Measurements from ENCODE around the gene CRHR1. TPM values are rescaled to one million over a fixed set of nuclear protein-coding genes. Genes with fewer than 3 reads are reported as not detected.

The CRHR1 gene
- total and polyA plus RNA-seq, 4 donors = not detected

DNA sequence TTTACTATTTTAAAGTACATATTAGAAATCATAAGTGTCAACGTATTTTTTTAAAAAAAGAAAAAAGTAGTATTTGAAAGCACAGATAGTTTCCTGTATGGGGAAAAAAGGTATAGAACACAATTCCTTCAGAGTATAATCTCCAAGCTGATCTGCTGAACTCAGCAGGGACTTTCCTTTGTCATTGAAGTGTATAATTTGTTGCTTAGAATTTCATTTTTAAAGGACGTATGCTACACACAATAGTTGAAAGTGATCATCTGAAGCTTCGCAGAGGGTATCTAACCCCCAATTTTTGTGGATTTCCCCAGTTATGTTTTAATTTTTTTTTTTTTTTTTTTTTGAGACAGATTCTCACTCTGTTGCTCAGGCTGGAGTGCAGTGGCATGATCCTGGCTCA lies 90.0 kb downstream of the CRHR1 start:
- no peak overlapping the region for H3K4me3 ChIP-seq (ENCODE audit: low read length in 2 of 2)
- ATAC-seq (ENCODE audit: low FRiP score) = no peak
- H3K27me3 ChIP-seq (ENCODE audit: control insufficient read depth in 1 of 2, insufficient read depth in 2 of 2, low read length in 1 of 2) = no peaks in the 10 kb centered on the region
- no peak for DNase-seq
- H3K9me3 ChIP-seq (ENCODE audit: control insufficient read depth, low read length) = peaks cover 3% of the 10 kb centered on the region
- H3K4me1 ChIP-seq (ENCODE audit: control insufficient read depth in 1 of 2, insufficient read depth in 2 of 2, low read length in 2 of 2) = no peaks in the 10 kb centered on the region
- intact Hi-C loops (cut with DNase I) = no loop called here
- WGBS, 2 donors = 46 to 55% methylated on average over 3 of the region's 3 CpGs
- H3K36me3 ChIP-seq (ENCODE audit: control insufficient read depth in 1 of 2, insufficient read depth in 2 of 2, low read length in 1 of 2) = no peaks in the 10 kb centered on the region
- no peak overlapping the region for H3K27ac ChIP-seq (ENCODE audit: low read depth in 1 of 2, low read length in 2 of 2)

DNA sequence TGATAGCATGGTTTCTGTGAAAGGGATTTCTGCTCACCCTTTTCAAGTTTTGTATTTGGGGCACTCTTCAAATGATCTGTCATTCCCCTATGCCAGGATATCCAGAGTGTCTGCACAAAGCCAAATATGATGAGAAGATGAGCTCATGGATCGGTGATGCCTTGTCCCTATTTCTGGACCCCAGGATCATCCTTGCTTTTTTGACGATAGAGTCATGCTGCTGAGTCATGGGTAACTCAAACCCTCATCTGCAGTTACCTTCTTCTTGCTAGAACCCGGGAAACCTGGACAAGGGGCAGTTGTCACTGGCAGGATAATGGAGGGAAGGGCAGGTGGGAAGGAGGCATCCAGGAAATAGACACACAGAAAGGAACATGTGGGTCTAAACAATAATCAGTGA lies 92.4 kb downstream of the CRHR1 start:
- H3K9me3 ChIP-seq (ENCODE audit: control insufficient read depth, low read length) = peaks cover 3% of the 10 kb centered on the region
- WGBS, 2 donors = 72 to 76% methylated on average over 3 of the region's 3 CpGs
- no peak for DNase-seq
- H3K4me3 ChIP-seq (ENCODE audit: low read length in 2 of 2) = no peak overlapping the region
- intact Hi-C loops (cut with DNase I) = no loop called here
- no peaks in the 10 kb centered on the region for H3K4me1 ChIP-seq (ENCODE audit: control insufficient read depth in 1 of 2, insufficient read depth in 2 of 2, low read length in 2 of 2)
- H3K36me3 ChIP-seq (ENCODE audit: control insufficient read depth in 1 of 2, insufficient read depth in 2 of 2, low read length in 1 of 2) = no peaks in the 10 kb centered on the region
- H3K27ac ChIP-seq (ENCODE audit: low read depth in 1 of 2, low read length in 2 of 2) = no peak overlapping the region
- H3K27me3 ChIP-seq (ENCODE audit: control insufficient read depth in 1 of 2, insufficient read depth in 2 of 2, low read length in 1 of 2) = no peaks in the 10 kb centered on the region
- ATAC-seq (ENCODE audit: low FRiP score) = no peak

DNA sequence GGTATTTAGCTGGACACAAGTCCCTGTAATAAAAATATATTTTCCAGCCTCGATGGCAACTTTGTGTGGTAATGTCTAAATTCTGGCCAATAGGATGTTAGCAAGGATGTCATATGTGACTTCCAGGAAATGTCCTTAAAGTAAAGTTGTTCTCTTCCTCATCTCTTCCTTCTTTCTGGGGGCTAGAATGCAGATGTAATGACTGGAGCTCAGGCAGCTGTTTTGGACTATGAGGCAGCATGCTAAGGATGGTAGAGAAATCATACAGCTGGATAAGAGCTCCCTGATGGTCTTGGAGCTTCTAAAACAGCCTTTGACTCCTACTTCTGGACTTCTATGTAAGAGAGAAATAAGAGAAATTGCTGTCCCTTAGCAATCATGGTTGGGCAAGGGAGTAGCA lies 93.3 kb downstream of the CRHR1 start:
- Histone ChIP-seq H3K27me3 (ENCODE audit: control insufficient read depth in 1 of 2, insufficient read depth in 2 of 2, low read length in 1 of 2) (no peaks in the 10 kb centered on the region), H3K4me1 (ENCODE audit: control insufficient read depth in 1 of 2, insufficient read depth in 2 of 2, low read length in 2 of 2) (no peaks in the 10 kb centered on the region), H3K4me3 (ENCODE audit: low read length in 2 of 2) (no peak overlapping the region), H3K36me3 (ENCODE audit: control insufficient read depth in 1 of 2, insufficient read depth in 2 of 2, low read length in 1 of 2) (no peaks in the 10 kb centered on the region), H3K9me3 (ENCODE audit: control insufficient read depth, low read length) (peaks cover 3% of the 10 kb centered on the region), H3K27ac (ENCODE audit: low read depth in 1 of 2, low read length in 2 of 2) (no peak overlapping the region)
- WGBS, 2 donors = 66 to 76% methylated on average over 1 of the region's 1 CpG
- ATAC-seq (ENCODE audit: low FRiP score) (no peak), DNase-seq (no peak)
- intact Hi-C loops (cut with DNase I) = no loop called here

DNA sequence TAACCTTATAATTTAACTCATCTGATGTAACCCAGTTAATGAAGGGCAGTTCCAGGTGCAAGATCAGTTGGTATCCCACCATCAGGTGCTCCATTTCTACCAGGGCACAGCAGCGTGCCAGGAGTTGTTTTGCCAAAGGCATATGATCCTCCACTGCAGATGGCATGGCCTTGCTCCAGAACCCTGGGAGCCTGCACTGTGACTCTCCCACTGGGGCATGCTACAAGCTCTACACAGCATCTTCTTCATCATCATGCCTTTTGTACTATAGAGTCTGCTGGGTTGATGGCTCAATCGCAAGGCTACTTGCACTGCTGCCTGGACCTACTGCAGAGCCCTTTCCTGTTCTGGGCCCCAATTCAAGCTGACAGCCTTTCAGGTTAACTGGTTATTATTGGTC lies 98.9 kb downstream of the CRHR1 start:
- Histone ChIP-seq H3K27me3 (ENCODE audit: control insufficient read depth in 1 of 2, insufficient read depth in 2 of 2, low read length in 1 of 2) (peaks cover 0 to 2% of the 10 kb centered on the region in 2 donors), H3K27ac (ENCODE audit: low read depth in 1 of 2, low read length in 2 of 2) (no peak overlapping the region), H3K4me1 (ENCODE audit: control insufficient read depth in 1 of 2, insufficient read depth in 2 of 2, low read length in 2 of 2) (no peaks in the 10 kb centered on the region), H3K4me3 (ENCODE audit: low read length in 2 of 2) (no peak overlapping the region), H3K9me3 (ENCODE audit: control insufficient read depth, low read length) (peaks cover 2% of the 10 kb centered on the region), H3K36me3 (ENCODE audit: control insufficient read depth in 1 of 2, insufficient read depth in 2 of 2, low read length in 1 of 2) (no peaks in the 10 kb centered on the region)
- DNase-seq = no peak
- WGBS, 2 donors = 88% methylated on average over 2 of the region's 2 CpGs
- no peak for ATAC-seq (ENCODE audit: low FRiP score)
- intact Hi-C loops (cut with DNase I) = no loop called here

Other genes with a start within 250 kb of the CRHR1 start
- gene SPPL2C, start 60.6 kb downstream of the CRHR1 start, total RNA-seq = not detected
- not detected for gene SPPL2C, start 60.6 kb downstream of the CRHR1 start, polyA plus RNA-seq
- 1 to 10 TPM; 1.3 to 3.9 TPM for gene MAPT, start 110.2 kb downstream of the CRHR1 start, total RNA-seq
- under 1 TPM; 0.13 to 0.51 TPM for gene MAPT, start 110.2 kb downstream of the CRHR1 start, polyA plus RNA-seq
- not detected for gene STH, start 214.9 kb downstream of the CRHR1 start, total RNA-seq
- not detected for gene STH, start 214.9 kb downstream of the CRHR1 start, polyA plus RNA-seq

Data from aorta (tissue), 5 donors.